GM12878 (cell line): ENCODE results near the gene CDH4. TPM values are rescaled to one million over a fixed set of nuclear protein-coding genes. Genes with fewer than 3 reads are reported as not detected.

Experiments used
- ATAC-seq: fragments of 200-7000 bp; cut with Tn5 transposase; 3 replicates; pipeline ENCODE4 v1.9.1; 2020; ENCODE audit warnings: mild to moderate bottlenecking, moderate library complexity
- BruUV-seq: library from RNA; stranded (reverse); fragments of 400-500 nt; replicated peaks from 2 replicates; lab custom pipeline; 2021; lab: Mats Ljungman, UMichigan
- CTCF ChIA-PET: fragments of 300-600 bp; sonication (Branson Sonifier 250); formaldehyde crosslinking; extraction: SDS; loops from one replicate; lab custom pipeline; 2021; ENCODE audit warnings: inconsistent platforms; lab: Yijun Ruan, JAX
- POLR2A ChIA-PET: fragments of 350-600 bp; formaldehyde crosslinking; extraction: SDS; loops from one replicate; lab custom pipeline; 2021; ENCODE audit warnings: inconsistent platforms; lab: Charles Lee
- RAD21 ChIA-PET: fragments of 300-600 bp; sonication (Branson Sonifier 250); formaldehyde crosslinking; loops from one replicate; lab custom pipeline; 2023; ENCODE audit warnings: antibody characterized with exemption; ENCODE audit not compliant: unreplicated experiment; lab: Charles Lee
- SMC1A ChIA-PET: fragments of 300-600 bp; sonication (Branson Sonifier 250); formaldehyde crosslinking; loops from one replicate; lab custom pipeline; 2023; ENCODE audit not compliant: unreplicated experiment, uncharacterized antibody; lab: Charles Lee
- DNase-seq: peaks from one replicate; pipeline ENCODE4 v3.0.0-alpha.2; 2011; ENCODE audit warnings: low read depth, low spot score
- FAIRE-seq: peaks from 3 replicates; lab custom pipeline; 2011; peaks lifted over from hg19 to GRCh38; lab: Jason Lieb, UNC
- H2AFZ ChIP-seq: 2 replicates; pipeline ENCODE4 v1.6.0; 2011; ENCODE audit warnings: low read depth, low read length, control low read depth; ENCODE audit not compliant: control insufficient read depth
- H3K27ac ChIP-seq: 2 replicates; pipeline ENCODE4 v1.5.1; 2011; ENCODE audit warnings: control low read depth; ENCODE audit not compliant: control insufficient read depth, insufficient read depth
- H3K27me3 ChIP-seq, 2 experiments: replicated peaks in 1 of 2; 2 replicates each; pipeline versions ENCODE4 v1.6.0 to v1.6.1; 2011; ENCODE audit warnings: low read length in 1 of 2; ENCODE audit not compliant: control insufficient read depth in 2 of 2, insufficient read depth in 2 of 2
- H3K36me3 ChIP-seq, 2 experiments: 2 replicates each; pipeline ENCODE4 v1.5.1; 2011; ENCODE audit warnings: low read length in 1 of 2; ENCODE audit not compliant: control insufficient read depth in 2 of 2, insufficient read depth in 2 of 2
- H3K4me1 ChIP-seq: 2 replicates; pipeline ENCODE4 v1.6.1; 2011; ENCODE audit warnings: mild to moderate bottlenecking, low read length, moderate library complexity, mixed read lengths; ENCODE audit not compliant: control insufficient read depth, insufficient read depth
- H3K4me2 ChIP-seq: 2 replicates; pipeline ENCODE4 v1.6.0; 2011; ENCODE audit warnings: control low read depth; ENCODE audit not compliant: control insufficient read depth, insufficient read depth
- H3K4me3 ChIP-seq: fragments of 200-600 bp; sonication (generic); 2 replicates; pipeline ENCODE4 v1.5.1; 2016
- H3K79me2 ChIP-seq: 2 replicates; pipeline ENCODE4 v1.6.0; 2011; ENCODE audit warnings: low read length; ENCODE audit not compliant: control insufficient read depth, insufficient read depth
- H3K9ac ChIP-seq: 2 replicates; pipeline ENCODE4 v1.8.0; 2011; ENCODE audit warnings: low read length, control low read depth, mixed read lengths; ENCODE audit not compliant: control insufficient read depth, insufficient read depth
- H3K9me3 ChIP-seq: replicated peaks from 3 replicates; pipeline ENCODE4 v1.5.1; 2011; ENCODE audit warnings: mild to moderate bottlenecking, low read length; ENCODE audit not compliant: control insufficient read depth, insufficient read depth
- H4K20me1 ChIP-seq: 2 replicates; pipeline ENCODE4 v1.6.0; 2011; ENCODE audit not compliant: control insufficient read depth, insufficient read depth
- CEBPB ChIP-seq, 2 experiments: fragments of 150-350 bp in 1 of 2; IDR thresholded peaks; 2 replicates each; pipeline ENCODE4 v1.6.1; 2012 to 2014; ENCODE audit warnings: low read depth in 2 of 2, low read length in 2 of 2, borderline replicate concordance in 1 of 2, inconsistent platforms in 1 of 2
- CHD2 ChIP-seq: IDR thresholded peaks from 2 replicates; pipeline ENCODE4 v1.6.1; 2011; ENCODE audit warnings: low read depth, low read length, improper control_type of control experiment, borderline replicate concordance
- CTCF ChIP-seq, 3 experiments: IDR thresholded peaks in 2 of 3; conservative IDR thresholded peaks in 1 of 3; 2 replicates each; pipeline ENCODE4 v1.5.1; 2011; ENCODE audit warnings: low read depth in 3 of 3, low read length in 3 of 3, mild to moderate bottlenecking in 3 of 3, control low read depth in 2 of 3, moderate library complexity in 2 of 3, inconsistent platforms in 1 of 3, mixed read lengths in 1 of 3; ENCODE audit not compliant: control insufficient read depth in 2 of 3, insufficient read depth in 1 of 3; ENCODE audit errors: extremely low read depth in 1 of 3
- ESRRA ChIP-seq: IDR thresholded peaks from 2 replicates; pipeline ENCODE4 v1.6.1; 2012; ENCODE audit warnings: mild to moderate bottlenecking, low read length, improper control_type of control experiment
- IKZF1 ChIP-seq: fragments of 450-650 bp; conservative IDR thresholded peaks from 2 replicates; pipeline ENCODE4 v1.6.1; 2017; ENCODE audit warnings: antibody characterized with exemption, mild to moderate bottlenecking
- IKZF2 ChIP-seq, 2 experiments: fragments of 450-650 bp; IDR thresholded peaks; 2 replicates each; pipeline ENCODE4 v1.6.1; 2017; ENCODE audit warnings: mild to moderate bottlenecking in 2 of 2, moderate library complexity in 2 of 2
- JUND ChIP-seq: IDR thresholded peaks from 2 replicates; pipeline ENCODE4 v1.6.1; 2012; ENCODE audit warnings: low read depth, mild to moderate bottlenecking, low read length, improper control_type of control experiment, moderate library complexity
- MLLT1 ChIP-seq: fragments of 450-650 bp; IDR thresholded peaks from 2 replicates; pipeline ENCODE4 v1.6.1; 2016; ENCODE audit warnings: mild to moderate bottlenecking
- MYC ChIP-seq: IDR thresholded peaks from 2 replicates; pipeline ENCODE4 v1.6.1; 2011; ENCODE audit warnings: mild to moderate bottlenecking, low read length, moderate library complexity, inconsistent platforms; ENCODE audit not compliant: insufficient read depth, insufficient replicate concordance, insufficient read length, severe bottlenecking
- NFYA ChIP-seq: IDR thresholded peaks from 2 replicates; pipeline ENCODE4 v1.6.1; 2011; ENCODE audit warnings: low read depth, mild to moderate bottlenecking, low read length, improper control_type of control experiment, borderline replicate concordance
- NRF1 ChIP-seq: conservative IDR thresholded peaks from 2 replicates; pipeline ENCODE4 v1.6.1; 2011; ENCODE audit warnings: mild to moderate bottlenecking, low read depth, low read length, improper control_type of control experiment
- PBX3 ChIP-seq: IDR thresholded peaks from 2 replicates; pipeline ENCODE4 v1.6.1; 2011; ENCODE audit warnings: mild to moderate bottlenecking, low read depth, low read length, moderate library complexity; ENCODE audit not compliant: insufficient replicate concordance
- POLR2A ChIP-seq: IDR thresholded peaks from 2 replicates; pipeline ENCODE4 v1.6.1; 2011; ENCODE audit warnings: low read depth, mild to moderate bottlenecking, low read length
- PRDM15 ChIP-seq: fragments of 450-650 bp; formaldehyde crosslinking; IDR thresholded peaks from 2 replicates; pipeline ENCODE4 v1.4.0; 2020; ENCODE audit warnings: mild to moderate bottlenecking, moderate library complexity
- SMC3 ChIP-seq: IDR thresholded peaks from 2 replicates; pipeline ENCODE4 v1.6.1; 2011; ENCODE audit warnings: low read length, improper control_type of control experiment, borderline replicate concordance
- SPI1 ChIP-seq: IDR thresholded peaks from 2 replicates; pipeline ENCODE4 v1.6.1; 2011; ENCODE audit warnings: low read depth, mild to moderate bottlenecking, low read length, moderate library complexity, borderline replicate concordance; ENCODE audit not compliant: insufficient read depth
- TAF1 ChIP-seq: IDR thresholded peaks from 2 replicates; pipeline ENCODE4 v1.6.1; 2011; ENCODE audit warnings: mild to moderate bottlenecking, low read depth, low read length, borderline replicate concordance
- WGBS: methylation state at CpG from one replicate; pipeline ENCODE4 v1.1.6; 2016; ENCODE audit warnings: low lambda C conversion rate; ENCODE audit not compliant: insufficient replicate concordance, insufficient coverage; ENCODE audit errors: missing lambda C conversion rate; 5-methylcytosine and 5-hydroxymethylcytosine counted together
- in situ Hi-C: fragments of 300-500 bp; cut with MboI; formaldehyde crosslinking; loops from 9 replicates; pipeline ENCODE4 v1.14.3; 2018; ENCODE audit warnings: mixed read lengths
- intact Hi-C: fragments of 100-400 bp; cut with micrococcal nuclease; formaldehyde crosslinking; loops from one replicate; pipeline ENCODE4 v1.14.2; 2022; ENCODE audit not compliant: unreplicated experiment
- polyA plus RNA-seq, 11 experiments: library from polyadenylated mRNA; depleted of rRNA in 4 of 11; unstranded in 6 of 11; stranded (reverse) in 5 of 11; fragments of >200 nt; fragmentation: Nextera tagmentation in 4 of 11; fragmentation: Illumina TruSeq in 1 of 11; extraction: Ambion mirVana in 4 of 11; extraction: Trizol in 1 of 11; gene quantifications; 1 replicate in 1 of 11; 2 replicates in 10 of 11; pipeline versions ENCODE4 v1.2.1 to v1.2.3, GENCODE V29; 2011 to 2016; ENCODE audit warnings: inconsistent platforms in 2 of 11, missing spikeins in 2 of 11, low read depth in 1 of 11
- total RNA-seq, 4 experiments: library from RNA; depleted of rRNA in 3 of 4; stranded (reverse); fragments of >200 nt in 3 of 4; fragmentation: Illumina TruSeq in 1 of 4; extraction: Trizol in 1 of 4; gene quantifications; 2 replicates each; pipeline versions ENCODE4 v1.2.1 to v1.2.3, GENCODE V29; 2013 to 2021

CDH4 gene
- total and polyA plus RNA-seq, 10 of the 15 experiments (the other 5 are each of a cell fraction or from before 2014, with no cell fraction given) = not detected

DNA sequence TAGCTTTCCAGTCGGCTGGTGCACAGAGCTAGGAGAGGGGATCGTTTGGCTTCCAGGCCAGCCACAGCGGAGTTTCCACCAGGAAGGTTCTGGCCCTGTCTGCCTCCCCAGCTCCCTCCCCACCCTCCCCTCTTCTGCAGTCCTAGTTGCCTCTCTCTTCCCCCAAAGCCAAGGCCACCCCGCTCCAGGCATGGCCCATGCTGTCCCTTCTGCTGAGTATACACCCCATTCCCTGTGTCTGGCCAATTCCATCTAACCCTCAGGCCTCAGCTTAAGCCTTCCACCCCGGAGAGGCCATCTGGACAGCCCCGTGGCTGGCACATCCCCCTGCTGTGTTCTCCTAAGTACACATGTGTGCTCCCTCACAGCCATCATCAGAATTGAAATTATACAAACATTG, 167.4 kb downstream of the CDH4 start:
- no peaks in the 10 kb centered on the region; the same call in 2 of the 3 replicates for H3K9me3 ChIP-seq
- WGBS = 11% methylated on average over 5 of the region's 6 CpGs
- BruUV-seq = no TSS peak
- TF ChIP-seq IKZF1 (no peak), SPI1 (no peak), MYC (no peak), CHD2 (no peak), CTCF (IDR thresholded peaks at IDR 0.05 in 2 of 3, conservative IDR thresholded peaks at IDR 0.05 in 1 of 3; ENCODE audit: control insufficient read depth in 2 of 3, extremely low read depth in 1 of 3, insufficient read depth in 1 of 3, low read depth in 3 of 3, low read length in 3 of 3) (no peak), JUND (no peak), MLLT1 (no peak), ESRRA (no peak), TAF1 (no peak), SMC3 (no peak), NRF1 (no peak), POLR2A (no peak), PBX3 (no peak), IKZF2 (IDR thresholded peaks at IDR 0.05) (no peak), PRDM15 (CRISPR knock-in tag) (no peak), CEBPB (IDR thresholded peaks at IDR 0.05; ENCODE audit: borderline replicate concordance in 1 of 2, low read depth in 2 of 2, low read length in 2 of 2) (no peak), NFYA (no peak)
- no peak overlapping the region for H3K4me2 ChIP-seq
- H3K36me3 ChIP-seq = no peaks in the 10 kb centered on the region
- H4K20me1 ChIP-seq = no peaks in the 10 kb centered on the region
- ChIA-PET CTCF (no interaction called here), SMC1A (no interaction called here), POLR2A (no interaction called here), RAD21 (no interaction called here)
- no peaks in the 10 kb centered on the region for H3K27me3 ChIP-seq
- H3K79me2 ChIP-seq = no peaks in the 10 kb centered on the region
- intact Hi-C loops = no loop called here
- no peak for FAIRE-seq
- ATAC-seq = no peak
- no peak overlapping the region for H3K4me3 ChIP-seq
- H3K4me1 ChIP-seq = no peaks in the 10 kb centered on the region
- H3K9ac ChIP-seq = no peak overlapping the region
- in situ Hi-C loops = no loop called here
- H3K27ac ChIP-seq = no peak overlapping the region
- no peak for DNase-seq
- no peak overlapping the region for H2AFZ ChIP-seq
